ENCODE measurements around the gene PAFAH1B2. TPM values are rescaled to one million over a fixed set of nuclear protein-coding genes. Genes with fewer than 3 reads are reported as not detected.

The PAFAH1B2 gene
- total RNA-seq, 1 experiment from 2014 or later, result 66.7 TPM

- CTCF ChIA-PET, result no interaction called here
- TF ChIP-seq CTCF (IDR thresholded peaks at IDR 0.05; ENCODE audit: unreplicated experiment), result no peak
- Mint-ChIP-seq H3K4me3 (ENCODE audit: low read depth, unreplicated experiment) (no peak overlapping the region), H3K27ac (ENCODE audit: unreplicated experiment) (no peak overlapping the region), H3K27me3 (ENCODE audit: unreplicated experiment) (no peaks in the 10 kb centered on the region), H3K4me1 (ENCODE audit: low read depth, unreplicated experiment) (no peaks in the 10 kb centered on the region), H3K36me3 (ENCODE audit: insufficient read depth, unreplicated experiment) (peaks cover 9% of the 10 kb centered on the region), H3K9me3 (ENCODE audit: low read depth, unreplicated experiment) (no peaks in the 10 kb centered on the region)
- no TSS peak for BruUV-seq (replicated peaks)
- DNase-seq, result no peak
- intact Hi-C loops (cut with micrococcal nuclease; ENCODE audit: unreplicated experiment), result no loop called here
Observed at GRCh38 chr11:117183724-117184349, 39.8 kb downstream of the PAFAH1B2 start.

GRCh38 chr11:117185736-117186430, 41.8 kb downstream of the PAFAH1B2 start:
- CTCF ChIA-PET, result no interaction called here
- Mint-ChIP-seq H3K9me3 (ENCODE audit: low read depth, unreplicated experiment) (no peaks in the 10 kb centered on the region), H3K36me3 (ENCODE audit: insufficient read depth, unreplicated experiment) (no peaks in the 10 kb centered on the region), H3K4me3 (ENCODE audit: low read depth, unreplicated experiment) (no peak overlapping the region), H3K27me3 (ENCODE audit: unreplicated experiment) (no peaks in the 10 kb centered on the region), H3K27ac (ENCODE audit: unreplicated experiment) (no peak overlapping the region), H3K4me1 (ENCODE audit: low read depth, unreplicated experiment) (no peaks in the 10 kb centered on the region)
- no TSS peak for BruUV-seq (replicated peaks)
- no peak for DNase-seq
- intact Hi-C loops (cut with micrococcal nuclease; ENCODE audit: unreplicated experiment), result no loop called here
- TF ChIP-seq CTCF (IDR thresholded peaks at IDR 0.05; ENCODE audit: unreplicated experiment), result no peak

GRCh38 chr11:117186431-117186761, 42.3 kb downstream of the PAFAH1B2 start:
- Mint-ChIP-seq H3K9me3 (ENCODE audit: low read depth, unreplicated experiment) (no peaks in the 10 kb centered on the region), H3K4me1 (ENCODE audit: low read depth, unreplicated experiment) (no peaks in the 10 kb centered on the region), H3K36me3 (ENCODE audit: insufficient read depth, unreplicated experiment) (no peaks in the 10 kb centered on the region), H3K4me3 (ENCODE audit: low read depth, unreplicated experiment) (no peak overlapping the region), H3K27ac (ENCODE audit: unreplicated experiment) (no peak overlapping the region), H3K27me3 (ENCODE audit: unreplicated experiment) (no peaks in the 10 kb centered on the region)
- no TSS peak for BruUV-seq (replicated peaks)
- no peak for DNase-seq
- intact Hi-C loops (cut with micrococcal nuclease; ENCODE audit: unreplicated experiment), result no loop called here
- CTCF ChIA-PET, result no interaction called here
- TF ChIP-seq CTCF (IDR thresholded peaks at IDR 0.05; ENCODE audit: unreplicated experiment), result no peak

- intact Hi-C loops (cut with micrococcal nuclease; ENCODE audit: unreplicated experiment), result no loop called here
- no peaks in the 10 kb centered on the region for H3K36me3 Mint-ChIP-seq (ENCODE audit: insufficient read depth, unreplicated experiment)
- no peak overlapping the region for H3K4me3 Mint-ChIP-seq (ENCODE audit: low read depth, unreplicated experiment)
- CTCF ChIA-PET, result no interaction called here
- no peaks in the 10 kb centered on the region for H3K9me3 Mint-ChIP-seq (ENCODE audit: low read depth, unreplicated experiment)
- no peak for DNase-seq
- H3K4me1 Mint-ChIP-seq (ENCODE audit: low read depth, unreplicated experiment), result no peaks in the 10 kb centered on the region
- H3K27ac Mint-ChIP-seq (ENCODE audit: unreplicated experiment), result no peak overlapping the region
- no peaks in the 10 kb centered on the region for H3K27me3 Mint-ChIP-seq (ENCODE audit: unreplicated experiment)
- TF ChIP-seq CTCF (IDR thresholded peaks at IDR 0.05; ENCODE audit: unreplicated experiment), result no peak
- no TSS peak for BruUV-seq (replicated peaks)
Observed at GRCh38 chr11:117187007-117187406, 42.9 kb downstream of the PAFAH1B2 start.

All from Calu3 (cell line).